GM18858 (cell line): Measurements from ENCODE around the gene ZNF507.
"Not testable (repeated sequence)": the region's sequence is repeated elsewhere in the genome, so short reads cannot be mapped to it uniquely, and the experiment has no call there.

Experiments used
- ATAC-seq: cut with Tn5 transposase; IDR thresholded peaks from one replicate; pipeline ENCODE4 v1.9.1; 2021; ENCODE audit not compliant: unreplicated experiment

ZNF507 gene

DNA sequence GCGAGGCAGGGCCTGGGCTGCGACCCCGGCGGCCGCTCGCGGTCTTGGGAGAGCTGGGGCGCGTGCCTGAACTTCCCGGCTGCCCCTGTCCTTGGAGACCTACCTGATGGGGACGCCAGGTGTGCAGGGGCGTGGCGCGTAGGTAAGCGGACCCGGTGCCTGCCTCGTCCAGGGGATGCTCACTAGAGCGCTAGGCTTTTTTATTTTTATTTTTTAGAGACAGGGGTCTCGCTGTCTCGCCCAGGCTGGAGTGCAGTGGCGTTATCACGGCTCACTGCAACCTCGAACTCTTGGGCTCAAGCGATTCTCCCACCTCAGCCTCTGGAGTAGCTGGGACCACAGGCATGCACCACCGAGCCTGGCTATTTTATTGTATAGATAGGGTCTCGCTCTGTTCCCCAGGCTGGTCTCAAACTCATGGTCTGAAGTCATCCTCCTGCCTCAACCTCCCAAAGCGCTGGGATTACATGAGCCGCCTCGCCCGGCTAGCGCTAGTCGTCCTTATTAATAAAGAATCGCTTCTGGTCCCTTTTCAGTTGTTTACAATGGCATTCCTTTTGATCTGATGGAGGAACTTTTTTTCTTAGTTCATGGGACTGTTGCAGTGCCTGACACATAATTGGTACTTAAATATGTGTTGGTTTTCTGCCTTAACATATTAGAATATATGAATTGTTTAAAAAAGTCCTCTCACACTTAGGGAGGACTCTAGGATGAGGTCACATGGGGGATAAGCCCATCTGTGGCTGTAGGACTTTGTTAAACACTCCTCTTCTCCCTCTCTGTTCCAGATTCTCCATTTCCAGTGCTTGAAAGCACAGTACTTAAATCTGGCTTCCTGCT lies 61.0 kb downstream of the ZNF507 start:
- no peak for ATAC-seq

DNA sequence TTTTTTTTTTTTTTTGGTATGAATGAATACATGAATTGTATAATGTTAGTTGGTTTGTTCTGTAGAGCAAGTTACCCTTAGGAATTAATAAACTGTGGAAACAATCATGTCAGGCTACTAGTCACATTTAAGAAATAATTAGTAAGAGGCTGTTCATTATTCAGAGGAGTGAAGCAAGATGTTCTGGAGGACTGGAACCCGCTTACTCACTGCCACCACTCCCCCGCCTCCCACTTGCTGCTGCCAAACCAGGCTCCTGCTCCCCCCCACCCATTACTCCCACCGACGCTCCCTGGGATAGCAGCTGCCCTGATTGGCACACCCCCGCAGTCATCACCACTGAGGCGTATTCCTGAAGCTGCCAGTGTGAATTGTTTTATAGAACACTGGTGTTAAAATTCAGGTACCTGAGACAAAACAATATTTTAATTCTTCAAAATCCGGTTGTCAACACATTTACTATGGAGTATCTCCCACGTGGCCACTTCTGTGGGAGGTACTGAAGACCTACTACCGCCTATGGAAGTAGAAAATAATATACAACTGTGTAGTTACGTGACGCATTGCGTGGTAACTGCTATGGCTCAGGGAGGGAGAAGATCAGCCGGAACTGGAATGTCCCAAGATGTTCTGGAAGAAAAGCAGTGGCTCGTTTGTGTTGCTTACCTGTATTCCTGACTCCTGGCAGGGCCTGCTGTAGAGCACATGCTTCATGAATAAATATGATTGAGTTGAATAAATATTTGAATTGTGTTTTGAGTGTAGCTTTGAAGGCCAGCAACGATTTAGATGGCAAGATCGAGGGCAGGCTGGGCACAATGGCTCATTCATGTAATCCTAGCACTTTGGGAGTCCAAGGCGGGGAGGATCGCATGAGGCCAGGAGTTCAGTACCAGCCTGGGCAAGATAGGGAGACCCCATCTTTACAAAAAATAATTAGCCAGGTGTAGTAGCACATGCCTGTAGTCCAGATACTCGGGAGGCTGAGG lies 61.9 kb downstream of the ZNF507 start:
- ATAC-seq: no peak

DNA sequence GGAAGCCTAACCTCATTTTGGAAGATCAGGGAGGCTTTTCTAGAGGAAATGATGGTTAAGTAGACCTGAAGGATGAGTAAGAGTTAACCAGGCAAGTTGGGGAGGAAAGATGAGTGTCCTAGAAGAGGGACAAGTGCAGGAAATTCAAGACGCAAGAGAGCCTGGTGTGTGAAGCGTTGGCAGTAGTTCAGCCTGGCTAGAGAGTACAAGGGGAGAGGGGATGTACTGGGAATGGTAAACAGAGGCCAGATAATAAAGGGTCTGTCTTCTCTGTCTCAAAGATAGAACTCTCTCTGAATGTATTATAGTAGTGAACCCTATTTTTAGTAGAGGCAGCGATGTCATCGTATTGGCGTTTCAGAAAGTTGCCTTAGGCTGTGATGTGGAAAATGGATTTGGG lies 69.8 kb downstream of the ZNF507 start:
- no peak for ATAC-seq

DNA sequence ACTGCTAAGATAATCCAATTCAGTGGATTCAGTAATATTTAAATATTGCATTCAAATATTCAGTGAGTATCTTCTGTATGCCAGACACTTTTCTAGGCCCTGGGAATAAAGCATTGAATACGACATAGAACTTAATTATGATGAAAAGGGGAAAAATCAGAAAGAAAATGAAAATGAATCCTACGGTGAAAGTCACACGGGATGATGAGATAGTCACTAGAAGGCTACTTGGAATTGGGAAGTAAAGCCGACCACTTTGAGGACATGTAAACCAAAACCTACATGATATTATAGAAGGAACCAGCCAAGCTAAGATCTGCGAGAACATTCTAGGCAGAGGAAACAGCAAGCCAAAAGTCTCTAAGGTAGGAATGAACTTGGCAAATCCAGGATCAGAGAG lies 70.3 kb downstream of the ZNF507 start:
- no peak for ATAC-seq

DNA sequence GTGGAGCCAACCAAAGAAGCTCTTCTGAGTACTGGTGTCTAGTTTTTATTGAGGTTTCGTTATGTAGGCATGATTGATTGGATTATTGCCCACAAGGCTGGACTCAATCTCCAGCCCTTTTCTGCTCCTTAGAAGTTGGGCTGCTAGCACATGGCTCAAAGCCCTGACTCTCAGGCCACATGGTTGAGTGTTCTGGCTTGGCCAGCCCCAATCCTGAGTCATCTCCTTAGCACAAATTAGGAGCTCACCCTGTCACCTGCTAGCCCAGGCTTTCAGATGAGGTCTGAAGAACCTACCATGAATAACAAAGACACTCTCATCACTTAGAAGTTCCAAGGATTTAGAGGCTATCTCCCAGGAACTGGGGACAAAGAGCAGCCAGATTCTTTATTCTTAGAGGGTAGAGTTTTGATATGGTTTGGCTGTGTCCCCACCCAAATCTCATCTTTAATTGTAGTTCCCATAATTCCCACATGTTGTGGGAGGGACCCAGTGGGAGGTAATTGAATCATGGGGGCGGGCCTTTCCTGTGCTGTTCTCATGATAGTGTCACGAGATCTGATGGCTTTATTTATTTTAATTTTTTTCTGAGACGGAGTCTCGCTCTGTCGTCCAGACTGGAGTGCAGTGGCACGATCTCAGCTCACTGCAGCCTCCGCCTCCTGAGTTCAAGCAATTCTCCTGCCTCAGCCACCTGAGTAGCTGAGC lies 71.5 kb downstream of the ZNF507 start:
- no peak for ATAC-seq

DNA sequence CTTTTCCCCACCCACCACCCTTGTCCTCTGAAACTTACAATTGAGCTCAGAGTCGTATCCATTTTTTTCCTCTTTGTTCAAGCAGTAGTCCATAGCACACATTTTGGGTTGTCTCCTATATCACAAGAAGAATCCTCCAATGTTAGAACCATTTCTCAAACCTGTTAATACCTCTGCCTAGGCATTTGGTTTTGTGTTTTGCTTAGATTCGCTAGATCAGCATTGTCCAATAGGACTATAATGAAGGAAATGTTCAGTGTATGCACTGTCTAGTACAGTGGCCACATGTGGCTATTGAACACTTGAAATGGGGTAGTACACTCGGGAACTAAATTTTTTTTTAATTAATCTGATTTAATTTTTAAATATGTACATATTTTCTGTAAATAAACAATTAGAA lies 72.7 kb downstream of the ZNF507 start:
- no peak for ATAC-seq

DNA sequence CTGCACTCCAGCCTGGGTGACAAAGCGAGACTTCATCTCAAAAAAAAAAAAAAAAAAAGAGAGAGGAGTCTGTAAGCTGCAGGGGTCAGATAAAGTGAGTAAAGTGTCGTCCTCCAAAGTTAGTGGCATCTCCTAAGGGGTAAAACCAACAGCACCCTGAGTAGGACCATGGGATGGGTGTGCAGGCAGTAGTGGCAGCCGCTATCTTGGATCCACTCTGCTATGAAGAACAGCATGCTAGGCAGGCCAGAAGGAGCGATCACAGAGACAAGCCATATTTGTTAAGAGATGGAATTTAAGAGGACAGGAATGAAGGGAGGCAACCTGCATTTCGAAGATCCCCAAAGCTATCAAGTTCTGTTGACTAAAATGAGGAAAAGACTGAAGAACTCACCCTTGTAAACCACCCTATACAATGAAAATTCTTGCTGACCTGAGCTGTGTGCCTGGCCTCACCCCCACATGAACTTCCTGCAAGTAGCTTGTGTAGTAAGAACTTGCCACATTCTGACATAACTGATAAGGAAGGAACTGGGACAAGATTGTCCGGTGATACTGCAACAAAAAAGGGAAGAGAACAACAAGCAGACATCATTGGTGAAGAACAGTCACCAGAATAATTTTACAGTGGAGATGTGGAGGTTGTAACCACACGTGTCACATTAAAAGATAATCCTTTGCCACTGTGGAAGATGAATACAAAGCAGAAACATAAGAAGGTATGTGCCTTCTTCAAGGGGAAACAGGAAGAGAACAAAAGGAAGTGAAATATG lies 76.4 kb downstream of the ZNF507 start:
- no peak for ATAC-seq

DNA sequence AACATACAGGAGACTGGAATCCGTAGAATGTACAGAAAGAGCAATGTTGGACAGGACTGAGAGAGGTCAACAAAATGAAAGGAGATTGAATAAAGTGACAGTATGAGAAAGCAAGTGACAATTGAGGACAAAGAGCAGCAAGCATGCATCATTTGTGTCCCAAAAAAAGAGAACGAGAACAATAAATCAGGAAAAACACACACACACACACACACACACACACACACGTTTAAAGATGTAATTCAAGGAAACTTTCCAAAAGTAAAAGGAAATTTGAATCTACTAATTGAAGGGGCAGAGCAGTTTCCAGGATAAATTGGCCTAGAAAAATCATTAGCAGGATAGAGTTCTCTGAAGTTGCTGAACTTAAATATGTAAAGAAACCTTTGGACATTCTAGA lies 77.0 kb downstream of the ZNF507 start:
- no peak for ATAC-seq

DNA sequence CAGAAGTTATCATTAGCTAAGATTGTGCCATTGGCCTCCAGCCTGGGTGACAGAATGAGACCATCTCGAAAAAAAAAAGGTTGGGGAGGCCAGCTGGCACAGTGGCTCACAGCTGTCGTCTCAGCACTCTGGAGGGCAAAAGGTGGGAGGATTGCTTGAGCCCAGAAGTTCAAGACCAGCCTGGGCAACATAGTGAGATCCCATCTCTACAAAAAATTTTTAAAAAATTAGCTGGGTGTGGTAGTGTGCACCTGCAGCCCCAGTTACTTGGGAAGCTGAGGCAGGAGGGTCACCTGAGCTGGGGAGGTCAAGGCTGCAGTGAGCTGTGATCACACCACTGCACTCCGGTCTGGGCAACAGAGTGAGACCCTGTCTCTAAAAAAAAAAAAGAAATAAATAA lies 78.5 kb downstream of the ZNF507 start:
- not testable (repeated sequence) for ATAC-seq

DNA sequence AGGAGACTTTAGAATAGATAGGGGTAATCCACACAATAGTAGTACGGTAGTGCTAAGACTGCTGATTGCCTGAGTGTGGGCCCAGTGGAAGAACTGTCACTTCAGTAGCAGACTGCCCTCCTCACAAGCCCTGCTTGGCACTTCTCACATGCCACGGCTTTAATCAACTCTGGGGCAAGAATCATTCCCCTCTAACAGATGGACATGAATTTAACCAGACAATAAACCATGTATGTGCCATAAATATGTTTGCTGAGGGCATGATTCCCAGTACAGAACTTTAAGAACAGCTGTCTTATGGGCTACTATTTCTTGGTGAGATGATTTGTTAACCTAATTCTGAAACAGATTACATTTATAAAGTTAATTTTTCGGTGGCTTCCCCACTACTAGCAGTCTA lies 82.1 kb downstream of the ZNF507 start:
- ATAC-seq: no peak

DNA sequence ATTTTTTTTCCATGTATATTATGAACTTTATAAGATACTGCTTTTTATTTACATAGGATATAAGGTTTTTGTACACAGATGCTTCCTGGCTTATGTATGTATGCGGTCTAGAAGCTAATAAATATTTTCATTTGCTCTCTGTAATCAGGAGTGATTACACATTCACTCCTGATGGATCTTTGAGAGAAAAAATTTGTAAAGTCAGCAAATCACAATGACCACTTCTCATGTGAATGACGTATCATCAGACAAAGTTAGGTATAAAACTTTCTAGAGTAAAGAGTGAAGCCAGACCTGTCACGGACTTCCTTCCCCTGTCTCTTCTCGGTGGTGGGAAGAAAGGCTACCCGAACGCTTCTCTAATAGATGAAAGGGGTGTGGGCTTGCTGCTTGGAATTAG lies 91.3 kb downstream of the ZNF507 start:
- ATAC-seq: no peak

DNA sequence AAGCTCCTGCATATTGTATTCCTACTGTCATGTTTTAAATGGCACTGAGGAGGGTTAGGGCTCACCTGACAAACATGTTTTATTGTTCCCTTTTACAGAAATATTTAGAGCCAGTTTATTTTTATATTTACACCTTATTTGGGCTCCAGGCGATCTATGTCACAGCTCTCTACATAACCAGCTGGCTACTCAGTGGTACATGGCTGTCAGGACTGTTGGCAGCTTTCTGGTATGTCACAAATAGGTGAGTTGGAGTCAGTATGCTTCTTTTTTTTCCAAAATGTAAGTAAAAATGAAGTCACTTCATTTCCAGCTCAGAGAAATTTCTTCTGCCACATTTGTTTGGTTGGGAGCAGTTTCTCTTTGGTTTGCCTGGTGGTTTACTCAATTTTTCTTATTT lies 91.7 kb downstream of the ZNF507 start:
- ATAC-seq: no peak
